Measurements from ENCODE around the gene GPR37L1. TPM values are rescaled to one million over a fixed set of nuclear protein-coding genes. Genes with fewer than 3 reads are reported as not detected.

GPR37L1 gene
- total RNA-seq, 2 donors from 2014 or later = not detected

- no peak for DNase-seq
- ATAC-seq = no peak
- no peak overlapping the region for H3K4me3 Mint-ChIP-seq
- H3K4me1 Mint-ChIP-seq = peaks cover 12% of the 10 kb centered on the region
- no peaks in the 10 kb centered on the region for H3K9me3 ChIP-seq (ENCODE audit: control insufficient read depth, low read length, poor library complexity, severe bottlenecking)
- peaks cover 3% of the 10 kb centered on the region for H3K36me3 Mint-ChIP-seq (ENCODE audit: low read depth)
- H3K27ac Mint-ChIP-seq = no peak overlapping the region
- H3K27me3 Mint-ChIP-seq = peaks cover 5% of the 10 kb centered on the region
Observed at GRCh38 chr1:202182040-202182877, 59.5 kb downstream of the GPR37L1 start.

Other genes starting within 250 kb of the GPR37L1 start
- under 1 TPM; 0.37 to 0.63 TPM for gene SHISA4, start 234.0 kb upstream of the GPR37L1 start, total RNA-seq
- not detected for gene LMOD1, start 176.4 kb upstream of the GPR37L1 start, total RNA-seq
- gene TIMM17A, start 167.4 kb upstream of the GPR37L1 start, total RNA-seq = 10 to 100 TPM; 36.8 to 48.4 TPM
- 10 to 100 TPM; 21.4 to 28.6 TPM for gene RNPEP, start 140.3 kb upstream of the GPR37L1 start, total RNA-seq
- 1 to 10 TPM; 1.6 to 2.0 TPM for gene ELF3, start 112.3 kb upstream of the GPR37L1 start, total RNA-seq
- 10 to 100 TPM; 71.9 to 76.4 TPM for gene ARL8A, start 21.8 kb downstream of the GPR37L1 start, total RNA-seq
- gene PTPN7, start 37.7 kb downstream of the GPR37L1 start, total RNA-seq = 100 to 1,000 TPM in 1 of 2 donors, 10 to 100 TPM in 1; 97.5 to 101 TPM
- under 1 TPM; 0.13 to 0.25 TPM for gene LGR6, start 70.9 kb downstream of the GPR37L1 start, total RNA-seq
- 1 to 10 TPM; 1.6 to 2.4 TPM for gene UBE2T, start 219.0 kb downstream of the GPR37L1 start, total RNA-seq
- gene PPP1R12B, start 225.8 kb downstream of the GPR37L1 start, total RNA-seq = 10 to 100 TPM; 28.6 to 30.4 TPM